Ishikawa (cell line): ENCODE data around the gene ALDH3B2.

Experiments
- CEBPB ChIP-seq: IDR thresholded peaks from 2 replicates; pipeline ENCODE4 v1.6.1; 2012
- CREB1 ChIP-seq: IDR thresholded peaks from 2 replicates; pipeline ENCODE4 v1.6.1; 2012; ENCODE audit warnings: low read depth
- EGR1 ChIP-seq: IDR thresholded peaks from 2 replicates; pipeline ENCODE4 v1.6.1; 2012
- EP300 ChIP-seq: IDR thresholded peaks from 2 replicates; pipeline ENCODE4 v1.6.1; 2012; ENCODE audit warnings: borderline replicate concordance
- FOXM1 ChIP-seq: IDR thresholded peaks from 2 replicates; pipeline ENCODE4 v1.6.1; 2012; ENCODE audit warnings: low read depth, borderline replicate concordance
- NFIC ChIP-seq: IDR thresholded peaks from 2 replicates; pipeline ENCODE4 v1.6.1; 2012
- RAD21 ChIP-seq: IDR thresholded peaks from 2 replicates; pipeline ENCODE4 v1.6.1; 2012; ENCODE audit warnings: low read depth
- TAF1 ChIP-seq: IDR thresholded peaks from 2 replicates; pipeline ENCODE4 v1.6.1; 2012; ENCODE audit warnings: low read depth, mild to moderate bottlenecking
- TCF12 ChIP-seq: IDR thresholded peaks from 2 replicates; pipeline ENCODE4 v1.6.1; 2012; ENCODE audit warnings: low read depth
- TEAD4 ChIP-seq: IDR thresholded peaks from 2 replicates; pipeline ENCODE4 v1.6.1; 2012
- YY1 ChIP-seq: IDR thresholded peaks from 2 replicates; pipeline ENCODE4 v1.6.1; 2012; ENCODE audit warnings: low read depth
- ZBTB7A ChIP-seq: IDR thresholded peaks from 2 replicates; pipeline ENCODE4 v1.6.1; 2012; ENCODE audit warnings: low read depth
- TF ChIP-seq, protein P1 (sequence below): IDR thresholded peaks from 2 replicates; pipeline ENCODE4 v1.6.1; 2012
- TF ChIP-seq, protein P2 (sequence below): IDR thresholded peaks from 2 replicates; pipeline ENCODE4 v1.6.1; 2012
- TF ChIP-seq, protein P3 (sequence below): IDR thresholded peaks from 2 replicates; pipeline ENCODE4 v1.6.1; 2012; ENCODE audit warnings: low read depth, mild to moderate bottlenecking

The ALDH3B2 gene, protein sequence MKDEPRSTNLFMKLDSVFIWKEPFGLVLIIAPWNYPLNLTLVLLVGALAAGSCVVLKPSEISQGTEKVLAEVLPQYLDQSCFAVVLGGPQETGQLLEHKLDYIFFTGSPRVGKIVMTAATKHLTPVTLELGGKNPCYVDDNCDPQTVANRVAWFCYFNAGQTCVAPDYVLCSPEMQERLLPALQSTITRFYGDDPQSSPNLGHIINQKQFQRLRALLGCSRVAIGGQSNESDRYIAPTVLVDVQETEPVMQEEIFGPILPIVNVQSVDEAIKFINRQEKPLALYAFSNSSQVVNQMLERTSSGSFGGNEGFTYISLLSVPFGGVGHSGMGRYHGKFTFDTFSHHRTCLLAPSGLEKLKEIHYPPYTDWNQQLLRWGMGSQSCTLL

DNA sequence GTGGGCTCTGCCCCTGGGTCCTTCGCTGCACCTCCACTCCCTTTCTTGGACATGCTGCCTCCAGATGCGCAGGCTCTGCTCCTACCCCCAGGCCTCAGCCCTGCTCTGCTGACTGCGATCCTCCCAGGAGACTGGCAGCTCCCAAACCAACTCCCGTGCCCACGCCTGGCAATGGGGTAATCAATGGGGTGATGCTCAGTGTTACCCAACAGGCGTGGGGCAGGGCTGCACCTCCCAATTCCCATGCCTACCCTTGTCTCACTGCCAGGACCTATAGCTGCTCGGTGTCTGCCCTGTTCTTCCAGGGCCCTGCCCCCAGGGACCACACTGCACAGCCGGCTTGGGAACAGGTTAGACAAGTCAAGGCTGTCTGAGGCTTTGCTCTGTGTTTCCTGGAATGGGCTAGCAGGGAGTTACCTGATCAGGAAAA is at the start of gene ALDH3B2:
Gene ALDH3B2 (minus strand): TSS at position 182 of the 430 bp plus-strand sequence. CDS start 7,688 bp downstream, outside the sequence.
- TF ChIP-seq FOXM1: no peak; the same call in 1 of the 2 replicates
- no peak for TF ChIP-seq TAF1
- no peak for TF ChIP-seq RAD21
- TF ChIP-seq CEBPB: peak; percentile 17; the same call in 1 of the 2 replicates
- TF ChIP-seq, protein P1, sequence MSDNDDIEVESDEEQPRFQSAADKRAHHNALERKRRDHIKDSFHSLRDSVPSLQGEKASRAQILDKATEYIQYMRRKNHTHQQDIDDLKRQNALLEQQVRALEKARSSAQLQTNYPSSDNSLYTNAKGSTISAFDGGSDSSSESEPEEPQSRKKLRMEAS: peak; percentile 70
- TF ChIP-seq YY1: peak; percentile 65
- peak; percentile 78 for TF ChIP-seq NFIC
- TF ChIP-seq, protein P2, sequence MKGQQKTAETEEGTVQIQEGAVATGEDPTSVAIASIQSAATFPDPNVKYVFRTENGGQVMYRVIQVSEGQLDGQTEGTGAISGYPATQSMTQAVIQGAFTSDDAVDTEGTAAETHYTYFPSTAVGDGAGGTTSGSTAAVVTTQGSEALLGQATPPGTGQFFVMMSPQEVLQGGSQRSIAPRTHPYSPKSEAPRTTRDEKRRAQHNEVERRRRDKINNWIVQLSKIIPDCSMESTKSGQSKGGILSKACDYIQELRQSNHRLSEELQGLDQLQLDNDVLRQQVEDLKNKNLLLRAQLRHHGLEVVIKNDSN: 0 out of 2 replicates have a peak, but pooled peaks have one; percentile 4
- TF ChIP-seq EP300: peak; percentile 66
- TF ChIP-seq CREB1: no peak
- TF ChIP-seq TEAD4: peak; percentile 64
- TF ChIP-seq TCF12: peak; percentile 81

DNA sequence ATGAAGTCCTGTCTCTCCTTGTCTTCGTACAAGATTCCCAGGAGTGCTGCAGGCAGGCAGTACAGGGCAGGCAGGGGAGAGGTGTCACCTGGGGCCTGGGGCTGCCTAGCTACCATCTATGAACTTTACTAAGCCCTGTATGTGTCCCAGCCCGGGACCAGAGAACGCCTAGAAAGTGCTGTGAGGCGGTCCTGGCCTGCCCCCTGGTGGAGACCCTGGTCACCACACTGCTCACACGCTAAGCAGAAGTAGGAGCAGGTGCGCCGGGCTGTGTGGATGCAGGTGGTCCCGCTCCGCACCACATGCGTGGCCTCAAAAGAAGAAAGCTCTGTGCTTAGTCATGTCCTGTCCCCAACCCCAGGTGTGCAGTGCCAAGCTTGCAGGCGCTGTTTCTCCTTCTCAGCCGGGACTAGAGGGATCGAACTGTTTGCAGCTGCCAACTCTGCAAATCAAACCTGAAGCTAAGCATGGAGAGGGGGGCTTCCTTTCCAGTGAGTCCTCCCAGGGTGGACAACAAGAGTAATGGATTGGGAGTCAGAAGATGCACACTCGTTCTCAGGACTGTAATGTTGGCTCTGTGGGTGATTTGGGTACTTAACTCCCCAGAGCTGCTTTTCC is 39.6 kb upstream of the ALDH3B2 start:
- peak; percentile 54 for TF ChIP-seq RAD21

DNA sequence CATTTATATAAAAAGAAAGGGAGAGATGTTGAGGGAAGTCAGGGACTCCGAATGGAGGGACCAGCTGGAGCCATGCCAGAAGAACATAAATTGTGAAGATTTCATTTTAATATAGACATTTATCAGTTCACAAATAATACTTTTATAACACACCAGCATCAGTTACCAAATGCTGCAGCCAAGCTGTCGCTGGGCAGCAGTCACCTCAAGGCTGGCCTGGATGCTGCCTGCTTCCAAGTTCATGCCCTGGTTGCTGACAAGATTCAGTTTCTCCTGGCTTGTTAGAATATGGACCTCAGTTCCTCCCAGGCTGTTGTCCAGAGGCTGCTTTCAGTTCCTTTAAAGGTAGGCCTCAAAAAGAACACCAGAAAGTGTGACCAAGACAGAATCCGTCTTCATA is 30.8 kb upstream of the ALDH3B2 start:
- TF ChIP-seq EGR1: no peak
- TF ChIP-seq ZBTB7A: no peak
- TF ChIP-seq TEAD4: no peak
- TF ChIP-seq, protein P3, sequence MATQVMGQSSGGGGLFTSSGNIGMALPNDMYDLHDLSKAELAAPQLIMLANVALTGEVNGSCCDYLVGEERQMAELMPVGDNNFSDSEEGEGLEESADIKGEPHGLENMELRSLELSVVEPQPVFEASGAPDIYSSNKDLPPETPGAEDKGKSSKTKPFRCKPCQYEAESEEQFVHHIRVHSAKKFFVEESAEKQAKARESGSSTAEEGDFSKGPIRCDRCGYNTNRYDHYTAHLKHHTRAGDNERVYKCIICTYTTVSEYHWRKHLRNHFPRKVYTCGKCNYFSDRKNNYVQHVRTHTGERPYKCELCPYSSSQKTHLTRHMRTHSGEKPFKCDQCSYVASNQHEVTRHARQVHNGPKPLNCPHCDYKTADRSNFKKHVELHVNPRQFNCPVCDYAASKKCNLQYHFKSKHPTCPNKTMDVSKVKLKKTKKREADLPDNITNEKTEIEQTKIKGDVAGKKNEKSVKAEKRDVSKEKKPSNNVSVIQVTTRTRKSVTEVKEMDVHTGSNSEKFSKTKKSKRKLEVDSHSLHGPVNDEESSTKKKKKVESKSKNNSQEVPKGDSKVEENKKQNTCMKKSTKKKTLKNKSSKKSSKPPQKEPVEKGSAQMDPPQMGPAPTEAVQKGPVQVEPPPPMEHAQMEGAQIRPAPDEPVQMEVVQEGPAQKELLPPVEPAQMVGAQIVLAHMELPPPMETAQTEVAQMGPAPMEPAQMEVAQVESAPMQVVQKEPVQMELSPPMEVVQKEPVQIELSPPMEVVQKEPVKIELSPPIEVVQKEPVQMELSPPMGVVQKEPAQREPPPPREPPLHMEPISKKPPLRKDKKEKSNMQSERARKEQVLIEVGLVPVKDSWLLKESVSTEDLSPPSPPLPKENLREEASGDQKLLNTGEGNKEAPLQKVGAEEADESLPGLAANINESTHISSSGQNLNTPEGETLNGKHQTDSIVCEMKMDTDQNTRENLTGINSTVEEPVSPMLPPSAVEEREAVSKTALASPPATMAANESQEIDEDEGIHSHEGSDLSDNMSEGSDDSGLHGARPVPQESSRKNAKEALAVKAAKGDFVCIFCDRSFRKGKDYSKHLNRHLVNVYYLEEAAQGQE: no peak
- TF ChIP-seq RAD21: no peak
- TF ChIP-seq, protein P2: no peak

DNA sequence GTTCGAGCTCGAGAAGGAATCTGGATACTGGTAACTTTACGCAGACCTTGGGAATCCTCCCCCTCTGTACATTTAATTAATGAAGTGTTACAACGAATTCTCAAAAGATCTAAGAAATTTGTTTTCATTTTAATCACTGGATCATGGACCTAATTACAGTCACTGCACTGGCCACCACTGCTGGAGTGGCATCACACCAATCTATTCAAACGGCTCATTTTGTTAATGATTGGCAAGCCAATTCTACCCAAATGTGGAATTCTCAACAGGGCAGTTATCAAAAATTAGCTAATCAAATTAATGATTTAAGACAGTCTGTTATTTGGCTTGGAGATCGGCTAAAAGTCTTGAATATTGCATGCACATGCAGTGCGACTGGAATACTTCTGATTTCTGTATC is 30.1 kb upstream of the ALDH3B2 start:
- no peak for TF ChIP-seq TAF1
- no peak for TF ChIP-seq EP300
- no peak for TF ChIP-seq EGR1
- no peak for TF ChIP-seq FOXM1
- no peak for TF ChIP-seq CREB1
- TF ChIP-seq ZBTB7A: no peak
- TF ChIP-seq, protein P2: no peak
- TF ChIP-seq TCF12: no peak
- TF ChIP-seq, protein P3: no peak
- TF ChIP-seq NFIC: no peak
- no peak for TF ChIP-seq TEAD4
- TF ChIP-seq CEBPB: no peak
- TF ChIP-seq, protein P1: no peak
- TF ChIP-seq YY1: no peak
- no peak for TF ChIP-seq RAD21

DNA sequence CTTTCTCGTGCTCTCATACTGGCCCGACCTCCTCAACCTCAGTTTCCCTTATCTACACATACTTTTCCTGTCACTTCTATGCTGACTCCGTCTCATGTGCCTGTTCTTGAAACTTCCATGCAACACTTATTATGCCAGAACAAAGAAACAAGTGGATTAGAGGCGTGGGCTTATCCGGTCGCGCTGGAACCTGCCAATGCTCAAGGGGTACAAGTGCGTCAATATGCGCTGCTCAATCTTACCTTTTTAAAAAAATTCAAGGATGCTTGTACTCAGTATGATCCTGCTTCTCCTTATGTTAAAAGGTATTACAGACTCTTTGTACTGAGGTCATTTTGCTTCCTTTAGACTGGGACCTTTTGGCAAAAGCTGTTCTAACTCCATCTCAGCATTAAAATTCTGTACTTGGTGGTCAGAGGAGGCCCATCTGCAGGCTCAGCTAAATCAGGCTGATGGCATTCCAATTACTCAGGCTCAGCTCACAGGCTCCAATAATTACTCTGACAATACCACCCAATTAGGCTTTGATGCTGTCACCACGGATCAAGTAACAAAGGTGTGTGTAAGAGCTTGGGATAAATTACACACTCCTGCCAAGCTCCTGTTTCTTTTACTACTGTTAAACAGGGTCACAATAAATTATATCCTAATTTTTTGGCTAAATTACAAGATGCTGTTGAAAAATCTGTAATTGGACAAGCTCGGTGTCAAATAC is 26.3 kb upstream of the ALDH3B2 start:
- TF ChIP-seq, protein P2: no peak
- TF ChIP-seq EP300 (peak; percentile 36; the same call in 1 of the 2 replicates), FOXM1 (no peak), YY1 (no peak), TCF12 (peak; percentile 32; the same call in 1 of the 2 replicates), RAD21 (no peak), TEAD4 (peak; percentile 43), ZBTB7A (no peak), CEBPB (no peak), NFIC (peak; percentile 75)
- TF ChIP-seq, protein P3: no peak
